Stomach (tissue), 9 donors: Measurements from ENCODE around the gene MAPT. TPM values are rescaled to one million over a fixed set of nuclear protein-coding genes. Genes with fewer than 3 reads are reported as not detected.

Source experiments
- DNase-seq, 2 donors: peaks; one replicate each; pipeline versions ENCODE4 v3.0.0 to v3.0.0-alpha.2; 2013 to 2019
- H3K27ac ChIP-seq, 5 donors: fragments of 200-600 bp in 4 of 5; sonication (generic) in 4 of 5; one replicate each; pipeline ENCODE4 v1.5.1; 2013 to 2019; ENCODE audit warnings: mild to moderate bottlenecking in 1 of 5, moderate library complexity in 1 of 5
- H3K27me3 ChIP-seq, 3 donors: fragments of 200-600 bp; sonication (generic); one replicate each; pipeline ENCODE4 v1.5.1; 2017 to 2019; ENCODE audit warnings: mixed run types in 1 of 3
- H3K36me3 ChIP-seq, 4 donors: fragments of 200-600 bp; sonication (generic); 1 replicate in 3 of 4; 2 replicates in 1 of 4; pipeline ENCODE4 v1.5.1; 2016 to 2019
- H3K4me1 ChIP-seq, 4 donors: fragments of 200-600 bp; sonication (generic); one replicate each; pipeline ENCODE4 v1.5.1; 2016 to 2019
- H3K4me3 ChIP-seq, 4 donors: fragments of 200-600 bp; sonication (generic) in 3 of 4; one replicate each; pipeline ENCODE4 v1.5.1; 2016 to 2019; ENCODE audit warnings: mild to moderate bottlenecking in 1 of 4
- H3K9me3 ChIP-seq, 4 donors: fragments of 200-600 bp; sonication (generic); one replicate each; pipeline ENCODE4 v1.5.1; 2016 to 2019
- EP300 ChIP-seq: sonication (generic); formaldehyde crosslinking; IDR thresholded peaks from one replicate; pipeline ENCODE4 v1.6.1; 2017; ENCODE audit warnings: antibody characterized with exemption
- POLR2A ChIP-seq, 4 donors: fragments of 450-650 bp; IDR thresholded peaks; one replicate each; pipeline ENCODE4 v1.6.1; 2016; ENCODE audit warnings: antibody characterized with exemption in 4 of 4, control low read depth in 2 of 4, mild to moderate bottlenecking in 1 of 4, moderate library complexity in 1 of 4
- POLR2AphosphoS5 ChIP-seq, 3 donors: sonication (generic); formaldehyde crosslinking; IDR thresholded peaks; one replicate each; pipeline ENCODE4 v1.6.1; 2016; ENCODE audit warnings: antibody characterized with exemption in 3 of 3
- WGBS, 5 donors: extraction: QIAGEN DNeasy Blood & Tissue Kit in 3 of 5; methylation state at CpG; one replicate each; pipeline versions ENCODE4 v1.1.5 to v1.1.7; 2013 to 2018; 5-methylcytosine and 5-hydroxymethylcytosine counted together
- intact Hi-C: fragments of 100-400 bp; cut with DNase I; formaldehyde crosslinking; loops from one replicate; pipeline ENCODE4 v1.15.1; 2023; ENCODE audit warnings: low total_unique reads
- polyA plus RNA-seq, 3 donors: library from polyadenylated mRNA; stranded (reverse); fragments of 200-250 nt; gene quantifications; one replicate each; pipeline ENCODE4 v1.2.3, GENCODE V29; 2013
- total RNA-seq, 5 donors: library from RNA; depleted of rRNA; stranded (reverse); fragments of >200 nt; gene quantifications; one replicate each; pipeline versions ENCODE4 v1.1.0 to v1.2.3, GENCODE V29; 2014 to 2016
- TF ChIP-seq, protein P1 (sequence below), 7 experiments: fragments of 450-650 bp in 4 of 7; fragments of 200-600 bp in 3 of 7; sonication (generic) in 3 of 7; IDR thresholded peaks; one replicate each; pipeline ENCODE4 v1.5.1; 2016 to 2019; ENCODE audit warnings: antibody characterized with exemption in 7 of 7, control low read depth in 2 of 7, mild to moderate bottlenecking in 1 of 7
- donor health status: healthy with polysubstance abuse.
- donor health status: Bipolar disorder and iron deficiency.
- donor health status: healthy.

The MAPT gene
- total and polyA plus RNA-seq, 8 donors: 0.44 to 4.1 (median 1.7) TPM; not detected in 1

DNA sequence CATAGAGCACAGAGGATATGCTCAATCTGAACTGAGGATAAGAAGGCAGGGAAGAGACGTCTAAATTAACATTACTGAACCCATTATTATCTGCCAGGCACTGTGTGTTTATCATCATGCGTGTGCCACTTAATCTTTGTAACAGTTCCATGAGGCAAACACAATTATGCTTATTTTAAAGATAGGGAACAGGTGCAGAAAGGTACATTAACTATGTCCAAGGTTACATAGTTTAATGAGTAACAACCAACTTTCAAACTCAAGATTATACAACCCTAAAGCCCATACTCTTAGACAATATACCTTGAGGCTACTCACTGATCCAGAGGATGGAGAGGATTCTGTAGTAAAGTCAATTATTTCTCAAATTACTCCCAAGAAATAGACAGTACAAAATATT, 147.9 kb downstream of the MAPT start:
- H3K36me3 ChIP-seq: peaks cover 32 to 63% (median 53%) of the 10 kb centered on the region in 4 donors
- intact Hi-C loops: no loop called here
- H3K4me3 ChIP-seq: no peak overlapping the region
- DNase-seq: peak in 1 of 2 donors; percentile 55
- H3K27ac ChIP-seq: peak overlapping the region in 1 of 5 donors; percentile 22
- H3K9me3 ChIP-seq: no peaks in the 10 kb centered on the region
- TF ChIP-seq, protein P1, sequence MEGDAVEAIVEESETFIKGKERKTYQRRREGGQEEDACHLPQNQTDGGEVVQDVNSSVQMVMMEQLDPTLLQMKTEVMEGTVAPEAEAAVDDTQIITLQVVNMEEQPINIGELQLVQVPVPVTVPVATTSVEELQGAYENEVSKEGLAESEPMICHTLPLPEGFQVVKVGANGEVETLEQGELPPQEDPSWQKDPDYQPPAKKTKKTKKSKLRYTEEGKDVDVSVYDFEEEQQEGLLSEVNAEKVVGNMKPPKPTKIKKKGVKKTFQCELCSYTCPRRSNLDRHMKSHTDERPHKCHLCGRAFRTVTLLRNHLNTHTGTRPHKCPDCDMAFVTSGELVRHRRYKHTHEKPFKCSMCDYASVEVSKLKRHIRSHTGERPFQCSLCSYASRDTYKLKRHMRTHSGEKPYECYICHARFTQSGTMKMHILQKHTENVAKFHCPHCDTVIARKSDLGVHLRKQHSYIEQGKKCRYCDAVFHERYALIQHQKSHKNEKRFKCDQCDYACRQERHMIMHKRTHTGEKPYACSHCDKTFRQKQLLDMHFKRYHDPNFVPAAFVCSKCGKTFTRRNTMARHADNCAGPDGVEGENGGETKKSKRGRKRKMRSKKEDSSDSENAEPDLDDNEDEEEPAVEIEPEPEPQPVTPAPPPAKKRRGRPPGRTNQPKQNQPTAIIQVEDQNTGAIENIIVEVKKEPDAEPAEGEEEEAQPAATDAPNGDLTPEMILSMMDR (IDR thresholded peaks at IDR 0.05): no peak
- TF ChIP-seq POLR2AphosphoS5 (IDR thresholded peaks at IDR 0.05) (peak in 1 of 3 donors; percentile 34), EP300 (no peak), POLR2A (IDR thresholded peaks at IDR 0.05) (no peak)
- no peaks in the 10 kb centered on the region for H3K27me3 ChIP-seq
- WGBS, 5 donors: 21 to 53% (median 41%) methylated on average over 2 of the region's 2 CpGs
- peaks cover 23 to 75% (median 41%) of the 10 kb centered on the region in 4 donors for H3K4me1 ChIP-seq

DNA sequence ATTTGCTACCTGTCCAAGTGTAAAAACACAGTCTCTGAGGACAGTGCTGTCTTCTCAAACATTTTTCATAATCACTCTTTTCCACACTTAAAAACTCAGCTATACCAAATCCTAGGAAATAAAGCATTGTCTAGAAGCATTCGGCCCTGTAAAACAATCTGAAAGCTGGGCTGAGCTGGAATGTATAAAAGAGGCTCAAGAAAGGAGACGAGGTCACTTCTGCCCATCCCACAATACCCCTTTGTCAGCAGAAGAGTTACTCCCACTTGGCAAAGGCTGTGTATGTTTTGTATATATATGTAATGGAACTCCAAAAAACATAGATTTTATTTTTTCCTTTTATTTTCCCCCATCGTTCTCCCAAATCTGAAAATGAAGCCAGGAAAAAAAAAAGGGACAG, 148.6 kb downstream of the MAPT start:
- no peaks in the 10 kb centered on the region for H3K9me3 ChIP-seq
- H3K36me3 ChIP-seq: peaks cover 31 to 63% (median 53%) of the 10 kb centered on the region in 4 donors
- 37 to 55% (median 38%) methylated on average over 3 of the region's 3 CpGs for WGBS, 5 donors
- peak overlapping the region in 4 of 5 donors; percentile 5 to 67 (median 50) for H3K27ac ChIP-seq
- no peaks in the 10 kb centered on the region for H3K27me3 ChIP-seq
- intact Hi-C loops: no loop called here
- DNase-seq: no peak
- H3K4me3 ChIP-seq: no peak overlapping the region
- TF ChIP-seq EP300 (no peak), POLR2A (IDR thresholded peaks at IDR 0.05) (no peak)
- peaks cover 23 to 75% (median 41%) of the 10 kb centered on the region in 4 donors for H3K4me1 ChIP-seq

DNA sequence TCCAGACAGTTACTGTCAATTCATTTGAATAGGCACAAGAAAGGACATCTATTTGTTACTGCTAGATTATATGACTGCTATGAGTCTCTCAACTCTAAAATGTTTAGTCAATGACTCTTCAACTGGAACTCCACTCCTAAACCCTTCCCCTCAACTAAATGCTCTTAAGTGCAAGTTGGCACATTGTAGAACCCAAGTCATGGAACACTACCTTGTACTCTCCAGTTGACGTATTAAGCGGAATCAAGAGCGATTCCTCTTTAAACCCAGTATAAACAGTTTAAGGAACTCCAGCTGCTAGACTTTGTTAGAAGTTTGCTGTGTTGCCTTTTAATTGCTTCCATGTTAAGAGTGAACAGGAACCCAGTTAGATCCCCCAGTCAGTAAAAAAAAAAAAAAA, 149.3 kb downstream of the MAPT start:
- TF ChIP-seq, protein P1 (IDR thresholded peaks at IDR 0.05): no peak
- TF ChIP-seq EP300 (no peak), POLR2AphosphoS5 (IDR thresholded peaks at IDR 0.05) (no peak), POLR2A (IDR thresholded peaks at IDR 0.05) (no peak)
- Histone ChIP-seq H3K27ac (peak overlapping the region in 4 of 5 donors; percentile 5 to 67 (median 50)), H3K36me3 (peaks cover 24 to 63% (median 53%) of the 10 kb centered on the region in 4 donors), H3K4me1 (peaks cover 23 to 75% (median 41%) of the 10 kb centered on the region in 4 donors), H3K27me3 (no peaks in the 10 kb centered on the region), H3K4me3 (no peak overlapping the region), H3K9me3 (no peaks in the 10 kb centered on the region)
- no peak for DNase-seq
- intact Hi-C loops: no loop called here
- WGBS, 5 donors: 73 to 87% (median 81%) methylated on average over 3 of the region's 3 CpGs

DNA sequence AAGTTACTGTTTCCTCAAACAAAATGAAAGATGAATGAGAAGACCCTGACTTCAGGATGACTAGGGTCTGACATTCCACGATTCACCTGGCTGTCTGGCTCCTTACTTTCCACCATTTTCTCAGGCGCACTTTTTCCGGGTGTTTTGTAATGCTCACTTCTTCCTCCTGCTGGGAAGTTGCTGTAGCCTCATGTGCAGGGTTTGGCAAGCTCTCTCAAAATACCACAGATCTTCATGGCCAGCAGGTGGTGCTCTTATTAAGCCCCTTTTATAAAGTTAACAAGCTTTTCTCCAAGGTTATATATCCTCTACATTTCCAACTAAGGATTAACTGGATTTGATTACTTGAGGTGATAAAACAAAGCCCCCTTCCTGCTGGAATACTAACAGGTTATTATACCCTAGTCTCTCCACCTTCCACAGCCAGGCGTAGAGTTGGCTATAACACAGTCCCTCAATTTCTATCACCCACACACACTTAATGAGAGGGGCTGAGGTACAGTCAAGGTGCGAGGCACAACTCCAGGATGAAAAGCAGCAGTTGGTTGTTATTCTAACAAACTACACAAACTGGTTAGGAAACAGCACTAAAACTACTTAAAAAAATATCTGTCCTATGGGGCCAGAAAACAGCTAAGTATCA, 150.1 kb downstream of the MAPT start:
- intact Hi-C loops: no loop called here
- Histone ChIP-seq H3K27me3 (no peaks in the 10 kb centered on the region), H3K27ac (peak overlapping the region in 4 of 5 donors; percentile 5 to 67 (median 50)), H3K4me1 (peaks cover 23 to 70% (median 40%) of the 10 kb centered on the region in 4 donors), H3K9me3 (no peaks in the 10 kb centered on the region), H3K36me3 (peaks cover 16 to 63% (median 53%) of the 10 kb centered on the region in 4 donors), H3K4me3 (no peak overlapping the region)
- peak; percentile 81 to 93 for DNase-seq
- TF ChIP-seq EP300 (no peak), POLR2AphosphoS5 (IDR thresholded peaks at IDR 0.05) (peak in 2 of 3 donors; percentile 41 to 89), POLR2A (IDR thresholded peaks at IDR 0.05) (no peak)
- TF ChIP-seq, protein P1 (IDR thresholded peaks at IDR 0.05): peak in 5 of 7 experiments; percentile 66 to 93 (median 81)
- WGBS, 5 donors: 32 to 46% (median 38%) methylated on average over 5 of the region's 5 CpGs

DNA sequence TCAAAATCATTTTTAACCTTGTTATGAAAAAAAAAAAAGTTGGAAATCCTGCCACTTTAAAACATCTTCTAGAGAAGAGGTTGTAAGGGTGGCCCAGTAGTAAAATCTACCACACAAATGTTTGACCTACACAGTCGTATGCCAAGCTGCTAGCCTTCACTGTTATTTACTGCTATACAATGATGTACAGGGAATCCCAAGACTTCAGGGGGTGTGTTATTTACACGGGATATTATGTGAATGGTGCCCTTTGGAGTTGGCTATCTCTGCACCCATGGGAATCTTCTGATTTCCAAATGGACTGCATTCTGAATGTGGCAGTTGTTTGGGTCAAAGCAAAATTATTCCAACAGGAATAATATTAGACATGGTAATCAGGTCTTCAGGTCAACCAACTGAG, 150.6 kb downstream of the MAPT start:
- intact Hi-C loops: no loop called here
- Histone ChIP-seq H3K9me3 (no peaks in the 10 kb centered on the region), H3K27ac (peak overlapping the region in 3 of 5 donors; percentile 21 to 39 (median 35)), H3K4me3 (no peak overlapping the region), H3K4me1 (peaks cover 23 to 64% (median 37%) of the 10 kb centered on the region in 4 donors), H3K27me3 (no peaks in the 10 kb centered on the region), H3K36me3 (peaks cover 16 to 63% (median 53%) of the 10 kb centered on the region in 4 donors)
- DNase-seq: no peak
- WGBS, 5 donors: 48 to 64% (median 58%) methylated on average over 2 of the region's 2 CpGs
- TF ChIP-seq POLR2A (IDR thresholded peaks at IDR 0.05) (no peak), EP300 (no peak), POLR2AphosphoS5 (IDR thresholded peaks at IDR 0.05) (no peak)
- TF ChIP-seq, protein P1 (IDR thresholded peaks at IDR 0.05): no peak
